ENCODE data around the gene HINT1.

GRCh38 chr5:131194725-131195124 is 29.7 kb upstream of the HINT1 start:
- TF ChIP-seq CTCF (IDR thresholded peaks at IDR 0.05) (no peak), ZFX (IDR thresholded peaks at IDR 0.05; ENCODE audit: borderline replicate concordance) (no peak)
